Natural killer cell (primary cell): ENCODE data around the gene REC8. TPM values are rescaled to one million over a fixed set of nuclear protein-coding genes. Genes with fewer than 3 reads are reported as not detected.

Experiments
- ATAC-seq, 3 donors: fragments of 150-1000 bp in 2 of 3; fragments of 200-7000 bp in 1 of 3; cut with Tn5 transposase; 1 replicate in 1 of 3; 2 replicates in 2 of 3; pipeline ENCODE4 v1.10.0; 2021; ENCODE audit warnings: mild to moderate bottlenecking in 2 of 3, moderate library complexity in 2 of 3
- DNase-seq, 2 donors: peaks; one replicate each; pipeline versions ENCODE4 v3.0.0 to v3.0.0-alpha.2; 2013 to 2021; ENCODE audit warnings: mixed read lengths in 1 of 2
- H3K27ac ChIP-seq: one replicate; pipeline ENCODE4 v1.5.1; 2013; ENCODE audit warnings: mild to moderate bottlenecking, low read length
- H3K27me3 ChIP-seq: one replicate; pipeline ENCODE4 v1.6.1; 2013; ENCODE audit warnings: low read length; ENCODE audit not compliant: control insufficient read depth, insufficient read depth
- H3K36me3 ChIP-seq: one replicate; pipeline ENCODE4 v1.6.1; 2013; ENCODE audit warnings: low read length; ENCODE audit not compliant: control insufficient read depth, insufficient read depth
- H3K4me1 ChIP-seq: one replicate; pipeline ENCODE4 v1.6.1; 2013; ENCODE audit warnings: low read length; ENCODE audit not compliant: control insufficient read depth, insufficient read depth
- H3K4me3 ChIP-seq: one replicate; pipeline ENCODE4 v1.5.1; 2013; ENCODE audit warnings: low read length
- H3K9me3 ChIP-seq: one replicate; pipeline ENCODE4 v1.6.1; 2013; ENCODE audit warnings: low read length; ENCODE audit not compliant: control insufficient read depth, insufficient read depth
- H3K27ac Mint-ChIP-seq, 2 donors: one replicate each; pipeline ENCODE4 v1.8.0; 2022; ENCODE audit warnings: mild to moderate bottlenecking in 2 of 2, mixed read lengths in 2 of 2, moderate library complexity in 1 of 2
- H3K27me3 Mint-ChIP-seq, 2 donors: one replicate each; pipeline ENCODE4 v1.8.0; 2022; ENCODE audit warnings: low read depth in 2 of 2, mixed read lengths in 2 of 2
- H3K36me3 Mint-ChIP-seq: one replicate; pipeline ENCODE4 v1.8.0; 2022; ENCODE audit warnings: mixed read lengths
- H3K4me1 Mint-ChIP-seq, 2 donors: one replicate each; pipeline ENCODE4 v1.8.0; 2022; ENCODE audit warnings: mixed read lengths in 2 of 2
- H3K4me3 Mint-ChIP-seq: one replicate; pipeline ENCODE4 v1.8.0; 2022; ENCODE audit warnings: mild to moderate bottlenecking, moderate library complexity, mixed read lengths
- H3K9me3 Mint-ChIP-seq, 2 donors: one replicate each; pipeline ENCODE4 v1.8.0; 2022; ENCODE audit warnings: mixed read lengths in 2 of 2
- WGBS: methylation state at CpG from one replicate; pipeline ENCODE4 v1.1.7; 2013; ENCODE audit warnings: missing lambda C conversion rate; ENCODE audit not compliant: insufficient coverage; 5-methylcytosine and 5-hydroxymethylcytosine counted together
- intact Hi-C: fragments of 100-400 bp; cut with micrococcal nuclease; formaldehyde crosslinking; loops from one replicate; pipeline ENCODE4 v1.14.2; 2022
- total RNA-seq, 4 donors: library from RNA; stranded (reverse); fragments of 120-200 nt in 1 of 4; gene quantifications; one replicate each; pipeline versions ENCODE4 v1.2.3 to v1.2.4, GENCODE V29; 2013 to 2022
- TF ChIP-seq, protein P1 (sequence below): fragments of 200-600 bp; IDR thresholded peaks from one replicate; pipeline ENCODE4 v1.8.0; 2022; ENCODE audit warnings: antibody characterized with exemption

The REC8 gene
- total RNA-seq, 3 donors from 2014 or later (not counting 1 experiment from before 2014, with no cell fraction given): 77.7 to 138 (median 103) TPM

DNA sequence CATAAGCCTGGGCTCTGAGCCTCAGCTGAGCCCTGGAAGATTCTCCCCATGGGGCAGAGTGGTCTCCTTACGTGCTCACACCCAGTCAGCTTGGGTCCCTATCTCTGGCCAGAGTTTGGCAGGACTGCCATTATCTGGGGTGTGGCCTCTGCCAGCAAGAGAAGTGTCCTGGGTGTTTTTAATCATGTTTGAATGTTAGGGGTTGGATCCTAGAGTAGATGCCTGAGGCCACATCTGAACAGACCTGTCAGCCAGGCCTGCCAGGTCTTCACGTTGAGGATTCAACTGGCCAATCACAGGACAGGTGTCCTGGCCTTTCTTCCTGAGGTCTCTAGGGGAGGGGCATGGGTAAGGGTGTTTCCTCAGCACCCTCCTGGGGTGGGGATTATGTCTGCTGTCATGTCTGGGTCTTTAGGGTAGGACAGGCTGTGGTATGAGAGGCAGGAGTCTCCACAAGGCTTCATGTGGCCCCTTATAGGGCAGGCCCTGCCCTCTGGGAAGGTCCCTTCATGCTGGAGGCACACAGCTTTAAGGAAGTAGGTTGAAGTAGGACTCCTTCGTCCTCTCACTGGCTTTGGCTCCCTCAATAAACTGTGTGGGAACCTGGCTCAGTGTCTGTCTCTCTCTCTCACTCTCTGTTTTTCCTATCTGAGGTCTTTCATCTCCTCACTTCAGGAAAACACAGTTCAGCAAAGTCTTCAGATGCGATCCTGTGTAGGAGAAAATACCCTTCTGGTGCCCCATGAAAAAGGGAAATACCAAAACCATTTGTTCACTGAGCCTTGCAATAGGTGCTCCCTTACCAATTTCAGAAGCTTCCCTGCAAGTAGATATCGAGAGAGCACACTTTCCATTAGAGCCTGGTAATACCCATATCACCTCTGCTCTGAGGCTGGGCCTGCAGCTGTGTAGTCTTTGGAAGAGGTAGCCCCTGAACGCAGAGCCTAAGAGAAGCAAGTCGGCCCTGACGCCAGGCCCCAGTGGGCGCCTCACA is 48.2 kb upstream of the REC8 start:
- 86% methylated on average over 9 of the region's 9 CpGs for WGBS
- ATAC-seq (peak in 1 of 3 donors; percentile 35), DNase-seq (no peak)
- peak overlapping the region; percentile 33 to 38 for H3K27ac Mint-ChIP-seq
- no peak overlapping the region for H3K4me3 ChIP-seq
- TF ChIP-seq, protein P1, sequence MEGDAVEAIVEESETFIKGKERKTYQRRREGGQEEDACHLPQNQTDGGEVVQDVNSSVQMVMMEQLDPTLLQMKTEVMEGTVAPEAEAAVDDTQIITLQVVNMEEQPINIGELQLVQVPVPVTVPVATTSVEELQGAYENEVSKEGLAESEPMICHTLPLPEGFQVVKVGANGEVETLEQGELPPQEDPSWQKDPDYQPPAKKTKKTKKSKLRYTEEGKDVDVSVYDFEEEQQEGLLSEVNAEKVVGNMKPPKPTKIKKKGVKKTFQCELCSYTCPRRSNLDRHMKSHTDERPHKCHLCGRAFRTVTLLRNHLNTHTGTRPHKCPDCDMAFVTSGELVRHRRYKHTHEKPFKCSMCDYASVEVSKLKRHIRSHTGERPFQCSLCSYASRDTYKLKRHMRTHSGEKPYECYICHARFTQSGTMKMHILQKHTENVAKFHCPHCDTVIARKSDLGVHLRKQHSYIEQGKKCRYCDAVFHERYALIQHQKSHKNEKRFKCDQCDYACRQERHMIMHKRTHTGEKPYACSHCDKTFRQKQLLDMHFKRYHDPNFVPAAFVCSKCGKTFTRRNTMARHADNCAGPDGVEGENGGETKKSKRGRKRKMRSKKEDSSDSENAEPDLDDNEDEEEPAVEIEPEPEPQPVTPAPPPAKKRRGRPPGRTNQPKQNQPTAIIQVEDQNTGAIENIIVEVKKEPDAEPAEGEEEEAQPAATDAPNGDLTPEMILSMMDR: no peak
- no peaks in the 10 kb centered on the region for H3K9me3 ChIP-seq
- no peaks in the 10 kb centered on the region for H3K27me3 Mint-ChIP-seq
- H3K4me1 ChIP-seq: no peaks in the 10 kb centered on the region
- no peaks in the 10 kb centered on the region for H3K9me3 Mint-ChIP-seq
- peaks cover 5% of the 10 kb centered on the region for H3K36me3 Mint-ChIP-seq
- no peaks in the 10 kb centered on the region for H3K27me3 ChIP-seq
- H3K4me3 Mint-ChIP-seq: no peak overlapping the region
- peaks cover 38% of the 10 kb centered on the region for H3K36me3 ChIP-seq
- no peak overlapping the region for H3K27ac ChIP-seq
- intact Hi-C loops: no loop called here
- H3K4me1 Mint-ChIP-seq: no peaks in the 10 kb centered on the region

DNA sequence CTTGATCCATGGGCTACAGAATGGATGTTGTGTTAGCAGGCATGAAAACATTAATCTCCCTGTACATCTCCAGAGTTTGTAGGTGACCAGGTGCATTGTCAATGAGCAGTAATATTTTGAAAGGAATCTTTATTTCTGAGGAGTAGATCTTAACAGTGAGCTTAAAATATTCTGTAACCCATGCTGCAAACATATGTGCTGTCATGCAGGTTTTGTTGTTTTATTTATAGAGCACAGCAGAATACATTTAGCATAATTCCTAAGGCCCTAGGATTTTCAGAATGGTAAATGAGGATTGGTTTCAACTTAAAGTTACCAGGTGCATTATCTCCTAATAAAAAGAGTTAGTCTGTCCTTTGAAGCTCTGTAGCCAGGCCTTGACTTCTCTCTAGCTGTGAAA is 44.9 kb upstream of the REC8 start:
- H3K9me3 Mint-ChIP-seq: no peaks in the 10 kb centered on the region
- intact Hi-C loops: no loop called here
- TF ChIP-seq, protein P1: no peak
- Histone ChIP-seq H3K4me3 (no peak overlapping the region), H3K27ac (no peak overlapping the region), H3K27me3 (no peaks in the 10 kb centered on the region), H3K4me1 (peaks cover 1% of the 10 kb centered on the region), H3K9me3 (no peaks in the 10 kb centered on the region), H3K36me3 (peaks cover 10% of the 10 kb centered on the region)
- H3K36me3 Mint-ChIP-seq: no peaks in the 10 kb centered on the region
- ATAC-seq (no peak), DNase-seq (no peak)
- no peak overlapping the region for H3K4me3 Mint-ChIP-seq
- no peaks in the 10 kb centered on the region for H3K27me3 Mint-ChIP-seq
- H3K27ac Mint-ChIP-seq: no peak overlapping the region
- H3K4me1 Mint-ChIP-seq: no peaks in the 10 kb centered on the region

DNA sequence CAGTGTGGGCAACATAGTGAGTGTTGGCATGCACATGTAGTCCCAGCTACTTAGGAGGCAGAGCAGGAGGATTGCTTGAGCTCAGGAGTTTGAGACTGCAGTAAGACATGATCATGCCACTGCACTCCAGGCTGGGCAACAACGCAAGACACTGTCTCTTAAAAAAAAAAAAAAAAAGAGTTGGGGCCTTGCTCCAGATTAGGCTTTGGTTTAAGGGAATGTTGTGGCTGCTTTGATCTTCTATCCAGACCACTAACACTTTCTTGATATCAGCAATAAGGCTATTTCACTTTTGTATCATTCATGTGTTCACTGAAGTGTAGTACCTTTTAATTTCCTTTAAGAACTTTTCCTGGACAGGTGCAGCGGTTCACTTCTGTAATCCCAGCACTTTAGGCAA is 44.2 kb upstream of the REC8 start:
- H3K27me3 ChIP-seq: no peaks in the 10 kb centered on the region
- TF ChIP-seq, protein P1: no peak
- H3K27ac Mint-ChIP-seq: no peak overlapping the region
- H3K4me3 Mint-ChIP-seq: no peak overlapping the region
- intact Hi-C loops: no loop called here
- no peaks in the 10 kb centered on the region for H3K9me3 Mint-ChIP-seq
- H3K27ac ChIP-seq: no peak overlapping the region
- H3K36me3 ChIP-seq: peaks cover 7% of the 10 kb centered on the region
- WGBS: 97% methylated on average over 2 of the region's 2 CpGs
- ATAC-seq (no peak), DNase-seq (no peak)
- no peaks in the 10 kb centered on the region for H3K36me3 Mint-ChIP-seq
- no peaks in the 10 kb centered on the region for H3K9me3 ChIP-seq
- no peak overlapping the region for H3K4me3 ChIP-seq
- H3K4me1 ChIP-seq: peaks cover 8% of the 10 kb centered on the region
- H3K4me1 Mint-ChIP-seq: no peaks in the 10 kb centered on the region
- no peaks in the 10 kb centered on the region for H3K27me3 Mint-ChIP-seq
